ENCODE data around the gene GBX2.
A peak's percentile ranks its signal among the peaks of the same experiment; 100 is the strongest.

Gene GBX2

DNA sequence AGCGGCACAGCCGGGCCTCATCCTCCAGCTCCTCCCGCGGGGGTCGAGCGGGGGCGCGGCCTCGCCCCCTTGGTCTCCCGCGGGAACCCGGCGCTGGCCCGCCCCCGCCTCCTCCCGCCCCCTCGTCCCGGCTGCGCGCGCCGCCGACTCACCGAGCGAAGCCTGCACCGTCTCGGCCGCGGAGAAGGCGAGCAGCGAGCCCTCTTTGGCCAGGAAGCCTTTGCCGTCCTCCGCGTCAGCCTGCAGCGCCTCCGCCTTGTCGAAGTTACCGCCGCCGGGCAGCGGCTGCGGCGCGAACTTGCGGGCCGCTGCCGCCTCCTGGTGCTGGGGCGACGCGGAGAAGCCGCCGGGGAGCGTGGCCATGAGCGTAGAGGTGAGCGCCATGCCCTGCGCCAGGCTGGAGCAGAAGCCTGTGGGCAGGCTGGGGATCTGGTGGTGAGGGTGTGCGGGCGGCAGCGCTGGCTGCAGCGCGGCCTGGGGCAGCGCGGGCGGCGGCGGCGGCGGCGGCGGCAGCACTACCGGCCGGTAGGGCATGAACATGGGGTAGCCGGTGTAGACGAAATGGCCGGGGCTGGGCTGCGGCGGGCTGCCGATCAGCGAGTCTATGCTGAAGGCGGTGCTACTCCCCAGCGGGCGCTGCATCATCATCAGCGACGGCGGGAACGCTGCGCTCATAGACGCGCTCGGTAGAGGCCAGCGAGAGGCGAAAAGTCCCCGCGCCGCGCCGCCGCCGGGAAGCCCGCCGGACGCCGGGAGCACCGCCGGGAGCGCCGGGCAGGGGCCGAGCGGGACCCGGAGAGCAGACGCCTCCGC, 683 bp downstream of the GBX2 start:
- no peak overlapping the region for H3K27ac ChIP-seq

DNA sequence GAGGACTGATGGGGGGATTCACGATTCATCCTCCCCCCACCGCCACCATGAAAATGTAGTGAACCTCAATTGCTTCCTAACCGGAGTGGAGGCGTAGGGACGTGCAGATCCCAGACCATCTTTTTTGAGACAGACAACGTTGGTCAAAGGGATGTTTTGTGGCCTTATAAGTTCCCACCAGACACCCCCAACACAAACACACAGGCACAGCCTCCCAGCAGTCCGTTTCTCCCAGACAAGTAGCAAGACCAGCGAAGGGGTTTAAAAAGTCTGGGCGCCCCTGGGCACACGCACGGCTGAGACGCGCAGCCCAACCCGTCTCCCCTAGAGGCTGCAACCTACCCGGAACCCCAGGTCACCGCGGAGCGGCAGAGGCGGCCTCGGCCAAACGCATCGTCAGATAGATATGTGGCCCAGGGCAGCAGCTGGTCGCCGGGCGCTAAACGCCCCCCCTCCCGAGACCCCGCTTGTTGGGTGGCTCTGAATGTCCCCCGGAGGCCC, 1.3 kb downstream of the GBX2 start:
- TF ChIP-seq ZFX (IDR thresholded peaks at IDR 0.05; ENCODE audit: borderline replicate concordance) = no peak
- TF ChIP-seq, protein P1, sequence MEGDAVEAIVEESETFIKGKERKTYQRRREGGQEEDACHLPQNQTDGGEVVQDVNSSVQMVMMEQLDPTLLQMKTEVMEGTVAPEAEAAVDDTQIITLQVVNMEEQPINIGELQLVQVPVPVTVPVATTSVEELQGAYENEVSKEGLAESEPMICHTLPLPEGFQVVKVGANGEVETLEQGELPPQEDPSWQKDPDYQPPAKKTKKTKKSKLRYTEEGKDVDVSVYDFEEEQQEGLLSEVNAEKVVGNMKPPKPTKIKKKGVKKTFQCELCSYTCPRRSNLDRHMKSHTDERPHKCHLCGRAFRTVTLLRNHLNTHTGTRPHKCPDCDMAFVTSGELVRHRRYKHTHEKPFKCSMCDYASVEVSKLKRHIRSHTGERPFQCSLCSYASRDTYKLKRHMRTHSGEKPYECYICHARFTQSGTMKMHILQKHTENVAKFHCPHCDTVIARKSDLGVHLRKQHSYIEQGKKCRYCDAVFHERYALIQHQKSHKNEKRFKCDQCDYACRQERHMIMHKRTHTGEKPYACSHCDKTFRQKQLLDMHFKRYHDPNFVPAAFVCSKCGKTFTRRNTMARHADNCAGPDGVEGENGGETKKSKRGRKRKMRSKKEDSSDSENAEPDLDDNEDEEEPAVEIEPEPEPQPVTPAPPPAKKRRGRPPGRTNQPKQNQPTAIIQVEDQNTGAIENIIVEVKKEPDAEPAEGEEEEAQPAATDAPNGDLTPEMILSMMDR (IDR thresholded peaks at IDR 0.05) = no peak
- H3K27ac ChIP-seq = no peak overlapping the region

More for the DNA sequence above, 683 bp downstream of the GBX2 start:
- TF ChIP-seq ZFX (IDR thresholded peaks at IDR 0.05; ENCODE audit: borderline replicate concordance) = no peak
- TF ChIP-seq, protein P1 (IDR thresholded peaks at IDR 0.05) = peak; percentile 35

GRCh38 chr2:236165842-236166795, 2.1 kb downstream of the GBX2 start:
- H3K27ac ChIP-seq = no peak overlapping the region
- TF ChIP-seq, protein P1 (IDR thresholded peaks at IDR 0.05) = no peak
- no peak for TF ChIP-seq ZFX (IDR thresholded peaks at IDR 0.05; ENCODE audit: borderline replicate concordance)

GRCh38 chr2:236164925-236165841, 3.0 kb downstream of the GBX2 start:
- no peak for TF ChIP-seq ZFX (IDR thresholded peaks at IDR 0.05; ENCODE audit: borderline replicate concordance)
- TF ChIP-seq, protein P1 (IDR thresholded peaks at IDR 0.05) = no peak
- no peak overlapping the region for H3K27ac ChIP-seq

GRCh38 chr2:236164201-236164924, 3.8 kb downstream of the GBX2 start:
- no peak overlapping the region for H3K27ac ChIP-seq
- no peak for TF ChIP-seq ZFX (IDR thresholded peaks at IDR 0.05; ENCODE audit: borderline replicate concordance)
- TF ChIP-seq, protein P1 (IDR thresholded peaks at IDR 0.05) = no peak

Measured in 22Rv1 (cell line).